NT2/D1 (cell line): ENCODE measurements around the gene PEX3.

Experiments used
- DNase-seq: peaks from one replicate; pipeline ENCODE4 v3.0.0-alpha.2; 2011; ENCODE audit warnings: low read depth, low spot score
- H3K27me3 ChIP-seq: 2 replicates; pipeline ENCODE4 v1.6.0; 2011; ENCODE audit warnings: mild to moderate bottlenecking; ENCODE audit not compliant: insufficient read length, insufficient read depth
- H3K36me3 ChIP-seq: 2 replicates; pipeline ENCODE4 v1.6.1; 2011; ENCODE audit warnings: mild to moderate bottlenecking, low read length, mixed read lengths; ENCODE audit not compliant: insufficient read depth, insufficient read length
- H3K4me1 ChIP-seq: 2 replicates; pipeline ENCODE4 v1.5.1; 2011; ENCODE audit not compliant: insufficient read depth, insufficient read length
- H3K4me3 ChIP-seq: 2 replicates; pipeline ENCODE4 v1.5.1; 2011; ENCODE audit warnings: low read depth; ENCODE audit not compliant: insufficient read length
- H3K9ac ChIP-seq: 2 replicates; pipeline ENCODE4 v1.6.0; 2011; ENCODE audit warnings: low read depth; ENCODE audit not compliant: insufficient read length
- H3K9me3 ChIP-seq: 2 replicates; pipeline ENCODE4 v1.5.1; 2011; ENCODE audit warnings: mild to moderate bottlenecking, low read length; ENCODE audit not compliant: insufficient read depth
- SUZ12 ChIP-seq: IDR thresholded peaks from 2 replicates; pipeline ENCODE4 v1.6.1; 2011; ENCODE audit not compliant: insufficient read length, insufficient read depth; ENCODE audit errors: extremely low read depth
- YY1 ChIP-seq: IDR thresholded peaks from 2 replicates; pipeline ENCODE4 v1.6.1; 2011; ENCODE audit not compliant: insufficient read length, insufficient read depth
- ZNF274 ChIP-seq: IDR thresholded peaks from 2 replicates; pipeline ENCODE4 v1.6.1; 2011; ENCODE audit warnings: mild to moderate bottlenecking, low read depth, low read length

The PEX3 gene, protein sequence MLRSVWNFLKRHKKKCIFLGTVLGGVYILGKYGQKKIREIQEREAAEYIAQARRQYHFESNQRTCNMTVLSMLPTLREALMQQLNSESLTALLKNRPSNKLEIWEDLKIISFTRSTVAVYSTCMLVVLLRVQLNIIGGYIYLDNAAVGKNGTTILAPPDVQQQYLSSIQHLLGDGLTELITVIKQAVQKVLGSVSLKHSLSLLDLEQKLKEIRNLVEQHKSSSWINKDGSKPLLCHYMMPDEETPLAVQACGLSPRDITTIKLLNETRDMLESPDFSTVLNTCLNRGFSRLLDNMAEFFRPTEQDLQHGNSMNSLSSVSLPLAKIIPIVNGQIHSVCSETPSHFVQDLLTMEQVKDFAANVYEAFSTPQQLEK

DNA sequence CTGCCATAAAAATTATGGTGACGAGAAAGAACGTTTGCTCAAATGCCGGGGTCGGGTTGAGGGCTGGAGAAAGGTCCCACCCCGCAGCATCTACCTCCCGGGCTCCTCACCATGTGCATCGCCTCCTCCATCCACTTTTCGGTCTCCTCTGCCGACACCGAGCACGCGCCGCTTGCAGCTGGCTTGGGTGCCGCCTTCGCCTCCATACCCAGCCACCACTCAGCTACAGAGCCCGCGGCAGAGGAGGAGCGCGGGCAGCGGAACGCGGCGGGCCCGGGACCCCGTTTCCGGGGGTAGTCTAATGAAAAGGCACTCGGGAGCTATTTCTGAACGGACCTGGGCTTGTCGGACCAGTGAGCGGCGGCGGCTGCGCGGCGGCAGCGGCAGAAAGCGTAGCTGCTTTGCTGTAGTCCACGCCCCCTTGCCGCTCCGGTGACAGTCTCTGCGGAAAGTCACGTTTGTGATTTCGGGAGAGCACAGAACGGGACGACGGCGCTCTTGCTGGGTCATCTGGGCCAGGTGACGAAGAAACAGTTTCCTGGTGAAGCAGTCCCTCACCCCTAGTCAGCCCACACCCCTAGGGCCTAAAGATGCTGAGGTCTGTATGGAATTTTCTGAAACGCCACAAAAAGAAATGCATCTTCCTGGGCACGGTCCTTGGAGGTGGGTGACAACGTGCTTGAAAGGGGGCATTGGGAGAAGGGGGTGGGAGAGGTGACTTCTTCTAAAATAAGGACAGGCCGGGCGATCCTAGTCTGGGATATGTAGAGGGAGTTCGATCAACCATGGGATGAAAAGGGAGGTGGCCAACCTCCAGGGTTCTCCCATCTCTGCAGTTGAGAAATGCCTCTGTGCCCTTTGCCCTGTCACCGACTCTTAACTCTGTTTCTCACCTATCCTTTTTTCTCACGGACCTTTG lies at the start of gene PEX3, which contains the start of gene ADAT2:
PEX3 (plus strand) TSS at position 353 of the 919 bp plus-strand sequence; CDS start at position 591, 238 bp downstream.
ADAT2 (minus strand) TSS at position 243 of the 919 bp plus-strand sequence; CDS start at position 206, 37 bp downstream.
- Histone ChIP-seq H3K36me3 (no peaks in the 10 kb centered on the region), H3K27me3 (no peaks in the 10 kb centered on the region), H3K4me3 (peak within 1 kb of the TSS; percentile 72), H3K4me1 (no peaks in the 10 kb centered on the region), H3K9ac (peak within 1 kb of the TSS; percentile 87), H3K9me3 (no peaks in the 10 kb centered on the region)
- peak; percentile 84 for DNase-seq
- TF ChIP-seq YY1: no peak
- no peak for TF ChIP-seq SUZ12

- H3K27me3 ChIP-seq: no peaks in the 10 kb centered on the region
- DNase-seq: no peak
- no peaks in the 10 kb centered on the region for H3K36me3 ChIP-seq
- no peaks in the 10 kb centered on the region for H3K9me3 ChIP-seq
- H3K4me3 ChIP-seq: no peak overlapping the region
- H3K4me1 ChIP-seq: no peaks in the 10 kb centered on the region
- H3K9ac ChIP-seq: no peak overlapping the region
- TF ChIP-seq SUZ12 (no peak), YY1 (no peak), ZNF274 (no peak)
These were observed 49.5 kb upstream of the PEX3 start for GRCh38 chr6:143401068-143401446.

DNA sequence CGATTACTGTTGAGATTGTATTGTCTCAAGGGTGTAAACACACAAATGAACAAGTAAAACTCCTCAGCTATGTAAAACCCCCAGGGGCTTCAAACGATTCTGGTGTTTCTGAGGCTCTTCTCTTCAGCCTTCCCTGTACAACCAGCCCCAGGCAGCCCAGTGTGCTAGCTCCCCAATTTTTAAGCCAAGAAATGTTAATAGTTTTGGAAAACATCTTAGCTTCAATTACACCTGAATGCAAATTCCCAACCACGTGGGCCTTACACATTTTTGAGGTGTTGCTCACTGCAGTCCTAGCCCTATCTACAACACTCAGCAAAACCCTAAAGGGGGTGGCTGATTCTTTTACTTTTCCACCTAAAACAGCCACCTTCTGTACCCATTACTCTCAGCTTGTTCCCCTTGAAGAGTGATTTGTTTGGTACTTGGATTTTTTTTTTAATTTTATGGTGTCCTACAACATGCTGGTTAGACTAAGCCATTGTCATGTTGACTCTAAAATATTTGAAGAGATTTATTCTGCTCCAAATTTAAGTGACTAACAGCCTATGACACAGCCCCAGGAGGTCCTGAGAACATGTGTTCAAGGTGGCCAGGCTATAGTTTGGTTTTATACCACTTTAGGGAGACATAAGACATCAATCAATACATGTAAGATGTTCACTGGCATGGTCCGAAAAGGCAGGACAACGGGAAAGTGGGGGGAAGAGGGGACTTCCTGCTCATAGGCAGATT lies 48.8 kb upstream of the PEX3 start:
- no peak overlapping the region for H3K9ac ChIP-seq
- H3K4me1 ChIP-seq: no peaks in the 10 kb centered on the region
- H3K36me3 ChIP-seq: no peaks in the 10 kb centered on the region
- no peaks in the 10 kb centered on the region for H3K9me3 ChIP-seq
- TF ChIP-seq ZNF274: no peak
- TF ChIP-seq YY1: no peak
- TF ChIP-seq SUZ12: no peak
- no peak overlapping the region for H3K4me3 ChIP-seq
- no peaks in the 10 kb centered on the region for H3K27me3 ChIP-seq
- DNase-seq: no peak

DNA sequence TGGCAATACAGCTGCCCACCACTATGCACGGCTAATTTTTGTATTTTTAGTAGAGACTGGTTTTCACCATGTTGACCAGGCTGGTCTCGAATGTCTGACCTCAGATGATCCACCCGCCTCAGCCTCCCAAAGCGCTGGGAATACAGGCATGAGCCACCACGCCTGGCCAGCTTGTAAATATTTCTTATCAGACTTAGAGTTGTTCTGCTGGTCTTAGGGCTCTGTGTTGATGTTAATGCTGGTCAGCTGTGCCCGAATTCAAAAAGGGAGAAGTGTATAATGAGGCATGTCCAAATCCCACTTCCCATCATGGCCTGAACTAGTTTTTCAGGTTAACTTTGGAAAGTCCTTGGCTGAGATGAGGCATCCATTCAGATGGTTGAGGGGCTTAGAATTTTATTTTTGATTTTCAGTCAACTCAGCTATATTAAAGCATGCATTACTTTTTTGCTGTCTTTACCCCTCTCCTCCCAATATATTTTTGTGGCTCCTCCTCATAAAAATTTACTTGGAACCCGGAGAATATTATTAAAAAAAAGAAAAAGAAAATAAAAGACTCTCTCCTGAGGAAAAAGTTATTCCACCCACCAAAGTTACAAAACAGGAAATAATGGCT lies 47.8 kb upstream of the PEX3 start:
- no peak overlapping the region for H3K4me3 ChIP-seq
- no peak for TF ChIP-seq SUZ12
- TF ChIP-seq YY1: no peak
- TF ChIP-seq ZNF274: no peak
- H3K36me3 ChIP-seq: no peaks in the 10 kb centered on the region
- no peak for DNase-seq
- H3K9me3 ChIP-seq: no peaks in the 10 kb centered on the region; the same call in 1 of the 2 replicates
- H3K4me1 ChIP-seq: no peaks in the 10 kb centered on the region
- H3K9ac ChIP-seq: no peak overlapping the region
- no peaks in the 10 kb centered on the region for H3K27me3 ChIP-seq

DNA sequence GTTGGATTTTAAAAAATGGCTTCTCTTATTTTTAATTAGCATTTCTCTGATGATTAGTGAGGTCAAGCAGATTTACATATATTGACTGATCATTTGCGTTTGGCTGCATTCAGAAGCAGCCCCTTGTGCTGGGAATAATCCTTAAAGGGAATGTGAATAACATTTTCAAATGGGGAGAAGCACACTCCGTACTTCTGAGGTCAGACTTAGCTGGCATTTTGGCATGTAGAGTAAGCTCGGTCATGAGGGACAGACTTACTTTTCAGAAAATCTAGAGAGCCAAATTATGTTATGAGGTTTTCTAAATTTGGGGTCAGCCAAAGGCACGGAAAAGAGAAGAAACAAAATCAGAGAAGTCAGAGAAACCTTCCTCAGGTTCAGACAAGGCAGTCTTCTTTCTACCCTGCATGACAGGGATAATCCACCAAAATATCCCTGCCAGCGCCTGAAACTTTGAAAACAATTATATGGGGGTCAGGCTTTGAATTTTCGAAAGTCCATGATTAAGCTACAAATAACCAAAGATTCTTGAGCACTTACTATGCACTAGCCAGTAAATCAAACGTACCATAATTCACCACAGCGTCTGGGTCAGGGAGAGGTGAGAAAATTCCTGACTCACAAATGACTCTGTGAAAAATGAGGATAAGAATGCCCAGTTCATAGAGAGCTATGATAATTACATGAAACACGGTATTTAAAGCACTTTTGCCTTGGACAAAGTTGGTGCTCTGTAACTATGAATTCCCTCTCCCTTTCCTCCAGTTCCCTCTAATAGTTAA lies 45.0 kb upstream of the PEX3 start:
- no peaks in the 10 kb centered on the region for H3K27me3 ChIP-seq
- TF ChIP-seq ZNF274: no peak
- TF ChIP-seq SUZ12: no peak
- no peak for TF ChIP-seq YY1
- H3K36me3 ChIP-seq: no peaks in the 10 kb centered on the region
- no peaks in the 10 kb centered on the region for H3K4me1 ChIP-seq
- H3K4me3 ChIP-seq: no peak overlapping the region
- H3K9me3 ChIP-seq: peaks cover 8% of the 10 kb centered on the region; the same call in 1 of the 2 replicates
- H3K9ac ChIP-seq: no peak overlapping the region
- no peak for DNase-seq

DNA sequence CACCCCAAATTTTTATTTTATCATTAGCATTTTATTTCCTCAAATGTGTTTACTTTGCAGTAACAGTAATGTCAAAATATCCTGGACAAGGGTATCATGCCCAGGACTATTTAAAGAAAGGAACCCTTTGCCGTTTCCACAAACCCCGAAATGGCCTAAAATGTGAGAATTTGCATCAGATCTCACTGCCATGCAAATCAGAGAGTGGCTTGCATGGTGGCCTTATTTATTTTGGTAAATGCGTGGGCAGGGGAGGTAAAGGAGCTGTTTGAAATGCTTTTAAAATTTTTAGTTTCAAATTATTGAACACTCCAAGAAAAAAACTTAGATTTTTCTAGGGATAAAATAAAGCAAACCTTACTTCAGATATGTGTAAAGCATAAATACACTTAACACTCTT lies 43.9 kb upstream of the PEX3 start:
- Histone ChIP-seq H3K4me1 (no peaks in the 10 kb centered on the region), H3K9me3 (peaks cover 8% of the 10 kb centered on the region; the same call in 1 of the 2 replicates), H3K4me3 (no peak overlapping the region), H3K27me3 (no peaks in the 10 kb centered on the region), H3K9ac (no peak overlapping the region), H3K36me3 (no peaks in the 10 kb centered on the region)
- no peak for DNase-seq
- TF ChIP-seq SUZ12 (no peak), ZNF274 (no peak), YY1 (no peak)
